IPS-18a (cell line): Measurements from ENCODE around the gene MYRF.

Experiments
- H3K27ac ChIP-seq: one replicate; pipeline ENCODE4 v1.5.1; 2013; ENCODE audit warnings: low read length
- H3K27me3 ChIP-seq: one replicate; pipeline ENCODE4 v1.6.1; 2013; ENCODE audit warnings: mild to moderate bottlenecking, low read length; ENCODE audit not compliant: control insufficient read depth, insufficient read depth
- H3K36me3 ChIP-seq: one replicate; pipeline ENCODE4 v1.6.1; 2013; ENCODE audit warnings: low read depth, low read length; ENCODE audit not compliant: control insufficient read depth
- H3K4me1 ChIP-seq: one replicate; pipeline ENCODE4 v1.6.1; 2013; ENCODE audit warnings: low read depth, low read length; ENCODE audit not compliant: control insufficient read depth
- H3K4me3 ChIP-seq: one replicate; pipeline ENCODE4 v1.5.1; 2013; ENCODE audit warnings: low read length
- H3K9ac ChIP-seq: one replicate; pipeline ENCODE4 v1.6.1; 2013; ENCODE audit warnings: mild to moderate bottlenecking, low read length, moderate library complexity
- H3K9me3 ChIP-seq: one replicate; pipeline ENCODE4 v1.6.1; 2013; ENCODE audit warnings: low read depth, low read length; ENCODE audit not compliant: control insufficient read depth

MYRF gene

DNA sequence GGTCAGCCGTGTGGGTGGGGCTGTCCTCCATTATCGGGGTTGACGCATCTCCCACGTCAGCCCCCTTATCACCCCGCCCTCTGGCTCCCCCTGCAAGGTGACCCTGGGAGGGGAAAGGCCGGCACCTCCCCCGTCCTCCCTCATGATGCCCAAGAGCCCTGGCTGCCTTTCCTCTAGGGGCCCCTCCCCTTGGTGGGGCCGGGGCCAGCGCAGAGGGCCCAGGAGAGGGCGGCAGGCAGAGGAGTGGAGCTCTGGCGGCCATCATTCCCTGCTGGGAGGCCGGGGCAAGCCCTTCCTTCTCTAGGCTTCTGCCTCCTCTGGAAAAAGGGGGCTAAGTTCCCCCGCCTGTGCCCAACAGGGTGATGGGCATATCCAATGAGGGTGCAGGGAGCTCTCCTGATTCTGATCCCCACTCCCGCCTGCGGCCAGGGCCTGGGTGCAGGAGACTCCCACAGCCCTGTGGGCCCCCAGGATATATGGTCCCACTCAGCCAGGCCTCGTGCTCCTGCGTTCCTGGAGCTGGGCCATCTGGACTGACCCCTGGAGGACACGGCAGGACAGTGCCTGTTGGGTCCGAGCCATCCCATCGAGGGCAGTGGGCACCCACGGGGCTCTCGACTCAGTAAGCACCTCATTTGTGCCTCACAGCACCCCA is 12.3 kb downstream of the MYRF start:
- Histone ChIP-seq H3K27me3 (no peaks in the 10 kb centered on the region), H3K4me1 (peaks cover 3% of the 10 kb centered on the region), H3K27ac (no peak overlapping the region), H3K9me3 (no peaks in the 10 kb centered on the region), H3K36me3 (no peaks in the 10 kb centered on the region), H3K9ac (no peak overlapping the region), H3K4me3 (no peak overlapping the region)

DNA sequence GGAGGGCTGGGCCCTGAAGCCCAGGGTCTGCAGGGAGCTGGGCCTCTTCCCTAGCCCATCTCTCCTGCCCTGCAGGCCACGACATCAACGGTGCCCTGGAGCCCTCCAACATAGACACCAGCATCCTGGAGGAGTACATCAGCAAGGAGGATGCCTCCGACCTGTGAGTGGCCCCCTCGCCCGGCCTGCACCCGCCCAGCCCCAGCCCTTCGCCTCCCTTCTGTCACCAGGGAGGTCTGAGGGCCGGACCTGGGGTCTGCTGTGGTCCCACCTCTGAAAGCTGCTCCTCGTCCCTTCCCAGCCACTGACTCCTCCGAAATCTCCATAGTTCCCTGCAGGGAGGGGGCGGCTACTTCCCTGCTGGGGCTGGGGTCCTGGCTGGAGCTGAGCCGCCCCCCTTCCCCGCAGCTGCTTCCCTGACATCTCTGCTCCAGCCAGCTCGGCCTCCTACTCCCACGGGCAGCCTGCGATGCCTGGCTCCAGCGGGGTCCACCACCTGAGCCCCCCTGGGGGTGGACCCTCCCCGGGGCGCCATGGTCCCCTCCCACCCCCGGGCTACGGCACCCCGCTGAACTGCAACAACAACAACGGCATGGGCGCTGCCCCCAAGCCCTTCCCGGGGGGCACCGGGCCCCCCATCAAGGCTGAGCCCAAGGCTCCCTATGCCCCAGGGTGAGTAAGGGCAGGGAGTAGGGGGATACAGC is 13.3 kb downstream of the MYRF start:
- no peak overlapping the region for H3K9ac ChIP-seq
- H3K27ac ChIP-seq = no peak overlapping the region
- no peaks in the 10 kb centered on the region for H3K27me3 ChIP-seq
- H3K4me3 ChIP-seq = no peak overlapping the region
- H3K4me1 ChIP-seq = peaks cover 3% of the 10 kb centered on the region
- H3K36me3 ChIP-seq = no peaks in the 10 kb centered on the region
- no peaks in the 10 kb centered on the region for H3K9me3 ChIP-seq

DNA sequence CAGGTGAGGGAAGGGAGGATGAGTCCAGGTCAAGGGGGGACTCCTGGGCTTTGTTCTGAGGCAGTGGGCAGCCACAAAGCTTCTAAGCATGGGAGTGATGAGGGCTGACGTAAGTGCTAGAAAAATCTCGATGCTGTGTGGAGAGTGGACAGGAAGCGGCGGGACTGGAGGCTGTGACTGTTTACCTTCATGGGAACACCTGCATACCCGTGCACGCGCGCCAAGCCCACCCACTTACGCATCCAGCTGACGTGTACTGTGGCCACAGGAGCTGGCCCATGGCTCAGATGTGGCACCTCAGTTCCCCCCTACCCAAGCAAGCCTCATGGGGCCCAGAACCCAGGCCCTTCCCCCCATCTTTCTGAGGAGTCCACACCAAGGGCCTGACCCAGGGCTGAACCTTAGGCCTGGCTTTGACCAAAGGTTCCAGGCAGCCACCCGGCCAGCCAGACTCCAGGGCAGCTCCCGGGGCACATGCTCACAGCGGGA is 14.0 kb downstream of the MYRF start:
- no peaks in the 10 kb centered on the region for H3K36me3 ChIP-seq
- H3K4me1 ChIP-seq = peaks cover 3% of the 10 kb centered on the region
- no peak overlapping the region for H3K9ac ChIP-seq
- H3K27ac ChIP-seq = no peak overlapping the region
- H3K9me3 ChIP-seq = no peaks in the 10 kb centered on the region
- H3K27me3 ChIP-seq = no peaks in the 10 kb centered on the region
- H3K4me3 ChIP-seq = no peak overlapping the region

DNA sequence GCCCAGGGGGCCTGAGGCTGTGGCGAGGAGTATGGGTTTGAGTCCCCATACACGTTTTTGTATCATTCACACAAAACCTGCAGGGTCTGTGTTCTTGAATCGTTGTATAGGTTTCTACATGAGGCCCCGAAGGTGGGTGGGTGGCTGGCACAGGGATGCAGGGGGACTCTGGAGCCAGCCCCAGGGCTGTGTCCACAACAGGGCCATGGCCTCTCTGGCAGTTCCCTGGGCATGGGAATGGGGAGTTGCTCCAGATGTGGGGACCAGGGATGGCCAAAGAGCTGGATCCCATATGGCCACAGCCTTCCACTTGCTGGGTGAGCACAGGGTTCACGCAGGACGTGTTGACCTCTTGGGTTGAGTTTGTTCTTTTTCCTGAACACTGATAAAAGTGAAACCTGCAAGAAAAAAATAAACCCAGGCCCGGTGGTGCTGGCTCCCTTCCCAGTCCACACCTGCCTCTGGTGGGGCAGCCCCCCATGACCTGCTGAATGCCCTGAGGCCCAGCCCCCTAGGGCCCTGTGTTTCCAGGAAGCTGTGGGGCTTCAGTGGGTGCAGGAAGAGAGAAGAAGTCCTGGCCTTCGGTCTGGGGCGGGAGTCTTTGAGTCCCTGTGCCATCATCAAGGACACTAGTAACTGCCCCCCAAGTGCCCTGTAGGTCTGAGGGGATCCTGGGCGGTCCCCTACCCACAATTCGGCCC is 16.1 kb downstream of the MYRF start:
- Histone ChIP-seq H3K36me3 (no peaks in the 10 kb centered on the region), H3K4me1 (peaks cover 10% of the 10 kb centered on the region), H3K9me3 (no peaks in the 10 kb centered on the region), H3K27me3 (no peaks in the 10 kb centered on the region), H3K4me3 (no peak overlapping the region), H3K9ac (no peak overlapping the region), H3K27ac (no peak overlapping the region)

DNA sequence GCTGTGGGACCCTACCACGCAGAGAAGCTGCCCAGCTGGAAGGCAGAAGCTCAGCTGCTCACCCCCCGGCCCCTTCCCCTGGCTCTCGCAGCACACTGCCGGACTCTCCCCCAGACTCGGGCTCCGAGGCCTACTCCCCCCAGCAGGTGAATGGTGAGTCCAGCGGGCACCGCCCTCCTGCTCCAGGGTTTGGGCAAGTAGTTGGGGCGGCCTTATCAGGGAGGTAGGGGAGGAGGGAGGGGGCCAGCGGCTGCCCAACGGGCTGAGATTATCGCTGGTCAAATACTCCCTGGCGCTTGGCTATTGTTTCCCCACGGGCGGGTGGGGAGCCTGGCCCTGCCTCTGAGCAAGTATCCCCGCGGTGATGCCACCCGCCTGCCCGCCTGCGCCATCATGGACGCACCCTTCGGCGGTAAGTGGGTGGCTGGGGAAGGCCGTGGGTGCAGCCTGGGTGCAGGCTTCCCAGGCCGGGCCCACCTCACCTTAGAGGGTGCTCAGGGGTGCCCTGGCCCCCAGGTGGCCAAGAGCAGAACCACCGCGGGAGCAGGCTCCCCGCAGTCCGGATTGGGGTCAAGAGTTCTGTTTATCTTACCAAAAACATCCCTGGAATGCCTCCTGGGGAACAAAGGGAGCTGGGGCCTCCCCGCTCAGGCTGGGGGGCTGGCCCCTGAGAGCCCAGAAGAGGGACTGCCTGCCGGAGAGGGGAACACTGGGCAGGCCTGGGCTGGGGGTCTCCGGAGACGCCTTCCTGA is 16.9 kb downstream of the MYRF start:
- H3K9ac ChIP-seq = no peak overlapping the region
- H3K4me3 ChIP-seq = no peak overlapping the region
- H3K27ac ChIP-seq = no peak overlapping the region
- no peaks in the 10 kb centered on the region for H3K9me3 ChIP-seq
- no peaks in the 10 kb centered on the region for H3K27me3 ChIP-seq
- peaks cover 10% of the 10 kb centered on the region for H3K4me1 ChIP-seq
- H3K36me3 ChIP-seq = no peaks in the 10 kb centered on the region

DNA sequence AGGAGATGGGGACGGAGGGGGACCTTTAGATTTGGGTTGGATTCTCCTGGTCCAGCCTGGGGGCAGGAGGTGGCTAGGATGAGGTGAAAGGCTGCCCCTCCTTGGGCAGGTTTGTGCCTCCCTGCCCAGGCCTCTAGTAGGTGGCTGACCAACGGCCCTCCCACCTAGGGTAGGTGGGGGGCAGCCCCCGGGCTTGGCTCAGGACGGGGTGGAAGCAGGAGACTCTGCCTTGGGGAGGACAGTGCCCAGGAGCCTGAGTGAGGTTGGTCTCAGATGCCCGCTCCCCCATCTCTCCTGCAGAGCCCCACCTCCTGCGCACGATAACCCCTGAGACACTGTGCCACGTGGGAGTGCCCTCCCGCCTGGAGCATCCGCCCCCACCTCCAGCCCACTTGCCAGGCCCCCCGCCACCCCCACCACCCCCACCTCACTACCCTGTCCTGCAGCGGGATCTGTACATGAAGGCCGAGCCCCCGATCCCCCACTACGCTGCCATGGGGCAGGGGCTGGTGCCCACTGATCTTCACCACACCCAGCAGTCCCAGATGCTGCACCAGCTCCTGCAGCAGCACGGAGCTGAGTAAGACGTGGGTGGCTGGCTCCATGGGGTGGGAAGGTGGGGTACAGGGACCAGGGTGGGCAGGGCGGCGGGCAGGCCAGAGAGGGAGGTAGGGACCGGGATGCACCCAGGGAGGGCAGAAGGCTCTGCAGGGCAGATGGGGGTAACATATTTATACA is 17.7 kb downstream of the MYRF start:
- H3K4me3 ChIP-seq = no peak overlapping the region
- H3K9me3 ChIP-seq = no peaks in the 10 kb centered on the region
- peaks cover 10% of the 10 kb centered on the region for H3K4me1 ChIP-seq
- no peaks in the 10 kb centered on the region for H3K36me3 ChIP-seq
- H3K9ac ChIP-seq = no peak overlapping the region
- H3K27me3 ChIP-seq = no peaks in the 10 kb centered on the region
- no peak overlapping the region for H3K27ac ChIP-seq

DNA sequence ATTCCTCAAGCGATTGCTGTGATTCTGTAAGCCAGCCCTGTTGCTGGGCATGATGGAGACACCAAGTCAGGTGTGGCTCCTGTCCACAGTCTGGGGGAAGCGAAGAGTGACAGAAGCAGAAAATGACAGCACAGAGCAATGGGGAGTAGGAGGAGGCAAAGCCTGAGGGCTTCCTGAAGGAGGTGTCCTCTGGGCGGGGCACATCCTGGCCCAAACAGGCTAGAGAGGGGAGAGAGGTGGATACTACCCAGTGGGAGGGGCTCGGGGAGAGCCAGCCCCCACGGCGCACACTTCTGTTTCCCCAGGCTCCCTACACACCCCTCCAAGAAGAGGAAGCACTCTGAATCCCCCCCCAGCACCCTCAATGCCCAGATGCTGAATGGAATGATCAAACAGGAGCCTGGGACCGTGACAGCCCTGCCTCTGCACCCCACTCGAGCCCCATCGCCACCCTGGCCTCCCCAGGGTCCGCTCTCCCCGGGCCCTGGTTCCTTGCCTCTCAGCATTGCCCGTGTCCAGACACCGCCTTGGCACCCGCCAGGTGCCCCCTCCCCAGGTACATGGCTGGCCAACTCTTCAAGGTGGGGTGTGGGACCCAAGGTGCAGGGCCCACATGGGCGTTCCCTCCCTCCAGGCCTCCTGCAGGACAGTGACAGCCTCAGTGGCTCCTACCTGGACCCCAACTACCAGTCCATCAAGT is 18.9 kb downstream of the MYRF start:
- Histone ChIP-seq H3K9ac (no peak overlapping the region), H3K9me3 (no peaks in the 10 kb centered on the region), H3K27me3 (no peaks in the 10 kb centered on the region), H3K4me1 (peaks cover 10% of the 10 kb centered on the region), H3K27ac (no peak overlapping the region), H3K36me3 (no peaks in the 10 kb centered on the region), H3K4me3 (no peak overlapping the region)

DNA sequence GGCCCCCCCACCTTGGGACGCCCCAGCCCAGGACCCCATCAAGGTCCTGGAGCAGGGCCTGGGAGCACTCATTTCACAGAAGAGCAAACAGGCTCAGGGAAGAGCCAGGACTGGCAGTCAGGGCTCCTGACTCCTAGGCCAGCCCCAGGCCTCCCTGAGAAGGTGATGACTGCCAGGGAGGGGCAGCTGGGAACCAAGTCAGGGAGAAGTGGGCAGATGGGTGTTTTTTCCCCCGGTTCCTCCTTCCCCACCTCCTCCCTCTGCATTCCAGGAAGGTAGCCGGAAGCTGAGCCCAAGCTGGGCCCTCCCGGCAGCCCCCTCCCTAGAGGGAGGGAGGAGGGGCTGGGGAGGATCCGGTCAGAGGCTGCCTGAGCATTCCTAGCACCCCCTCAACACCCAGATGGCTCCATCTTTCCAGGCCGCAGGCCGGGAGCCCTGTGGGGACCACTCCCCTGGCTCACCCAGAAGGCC is 19.6 kb downstream of the MYRF start:
- Histone ChIP-seq H3K9me3 (no peaks in the 10 kb centered on the region), H3K27me3 (no peaks in the 10 kb centered on the region), H3K27ac (no peak overlapping the region), H3K4me1 (peaks cover 10% of the 10 kb centered on the region), H3K4me3 (no peak overlapping the region), H3K9ac (no peak overlapping the region), H3K36me3 (no peaks in the 10 kb centered on the region)

DNA sequence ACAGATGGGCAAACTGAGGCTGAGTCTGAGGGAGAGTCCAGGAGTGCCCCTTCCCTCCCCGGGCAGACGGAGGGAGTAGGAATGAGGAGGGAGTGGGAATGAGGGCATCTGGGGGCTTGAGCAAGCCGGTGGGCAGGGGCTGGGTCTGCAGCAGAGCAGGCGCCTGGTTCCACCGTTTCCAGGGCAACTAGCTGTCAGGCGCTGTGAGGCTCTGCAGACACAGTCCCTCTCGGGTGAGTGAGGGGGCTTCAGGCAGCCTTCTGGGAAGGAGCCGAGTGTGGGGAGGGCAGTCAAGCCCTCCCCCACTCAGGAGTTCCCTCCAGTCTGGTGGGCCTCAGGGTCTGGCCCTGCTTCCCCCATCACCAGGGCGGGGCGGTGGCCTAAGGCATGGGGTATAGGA is 20.9 kb downstream of the MYRF start:
- Histone ChIP-seq H3K36me3 (no peaks in the 10 kb centered on the region), H3K4me3 (no peak overlapping the region), H3K4me1 (peaks cover 10% of the 10 kb centered on the region), H3K9me3 (no peaks in the 10 kb centered on the region), H3K27me3 (no peaks in the 10 kb centered on the region), H3K9ac (no peak overlapping the region), H3K27ac (no peak overlapping the region)

DNA sequence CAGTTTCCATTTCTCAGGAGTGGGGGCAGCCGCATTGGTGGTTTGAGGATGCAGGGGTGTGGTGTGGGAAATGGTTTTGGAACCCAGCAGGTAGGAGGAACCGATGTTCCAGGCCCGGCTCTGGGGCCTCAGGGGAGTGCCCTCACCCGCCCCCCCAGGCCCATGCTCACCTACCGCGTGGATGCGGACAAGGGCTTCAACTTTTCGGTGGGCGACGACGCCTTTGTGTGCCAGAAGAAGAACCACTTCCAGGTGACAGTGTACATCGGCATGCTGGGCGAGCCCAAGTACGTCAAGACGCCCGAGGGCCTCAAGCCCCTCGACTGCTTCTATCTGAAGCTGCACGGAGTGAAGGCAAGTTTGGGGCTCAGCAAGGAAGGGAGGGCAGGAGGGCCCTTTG is 21.4 kb downstream of the MYRF start:
- Histone ChIP-seq H3K4me3 (no peak overlapping the region), H3K27me3 (no peaks in the 10 kb centered on the region), H3K27ac (no peak overlapping the region), H3K9ac (no peak overlapping the region), H3K9me3 (no peaks in the 10 kb centered on the region), H3K36me3 (no peaks in the 10 kb centered on the region), H3K4me1 (peaks cover 10% of the 10 kb centered on the region)
